ENCODE results near the gene ELMO1. TPM values are rescaled to one million over a fixed set of nuclear protein-coding genes. Genes with fewer than 3 reads are reported as not detected.
A peak's percentile ranks its signal among the peaks of the same experiment; 100 is the strongest.

ELMO1 gene
- total RNA-seq, 1 experiment from 2014 or later: 7.8 TPM

DNA sequence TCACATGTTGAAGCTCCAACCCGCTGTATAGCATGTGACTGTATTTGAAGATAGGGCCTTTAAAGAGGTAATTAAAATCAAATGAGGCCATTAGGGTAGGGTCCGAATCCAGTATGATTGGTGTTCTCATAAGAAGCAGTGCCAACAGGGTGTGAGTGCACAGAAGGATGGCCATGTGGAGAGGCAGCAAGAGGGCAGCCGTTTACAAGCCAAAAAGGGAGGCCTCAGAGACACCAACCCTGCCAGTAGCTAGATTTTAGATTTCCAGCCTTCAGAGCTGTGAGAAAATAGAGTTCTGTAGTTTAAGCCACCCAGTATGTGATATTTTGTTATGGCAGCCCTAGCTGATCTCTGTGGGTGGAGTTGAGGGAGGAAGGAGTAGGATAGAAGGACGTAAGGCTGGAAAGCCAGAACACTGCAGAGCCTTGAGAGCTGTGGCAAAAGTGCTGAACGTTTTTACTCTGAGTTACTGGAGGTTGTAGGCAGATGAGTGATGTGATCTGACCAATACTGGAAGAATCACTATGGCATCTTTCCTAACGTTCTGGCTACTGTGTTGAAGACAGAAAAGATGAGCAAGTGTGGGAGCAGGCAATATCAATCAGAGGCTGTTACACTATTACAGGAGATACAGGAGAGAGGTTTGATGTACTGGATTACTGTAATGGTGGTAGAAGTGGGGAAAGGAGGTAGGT is 334.9 kb downstream of the ELMO1 start:
- H3K18ac ChIP-seq (ENCODE audit: insufficient read length, low read depth, low read length): no peak overlapping the region
- no peaks in the 10 kb centered on the region for H3K79me2 ChIP-seq (ENCODE audit: insufficient read depth, low read length)
- Mint-ChIP-seq H3K9me3 (no peaks in the 10 kb centered on the region; a peak in 3 of 5 replicates), H3K27me3 (ENCODE audit: low read depth) (no peaks in the 10 kb centered on the region), H3K36me3 (ENCODE audit: insufficient read depth in 1 of 3, low read depth in 3 of 3) (peaks cover 0 to 8% (median 0%) of the 10 kb centered on the region in 3 experiments; a peak in 1 of 7 replicates), H3K4me3 (no peak overlapping the region), H3K4me1 (peaks cover 22 to 23% of the 10 kb centered on the region in 2 experiments), H3K27ac (0 out of 7 replicates have a peak overlapping the region, but pooled peaks of 1 of the 3 experiments have one; percentile 11)
- H4K91ac ChIP-seq (ENCODE audit: insufficient read length, low read depth, low read length): no peak overlapping the region
- H2BK12ac ChIP-seq (ENCODE audit: insufficient read length, low read depth, low read length): no peak overlapping the region
- H2AK5ac ChIP-seq (ENCODE audit: insufficient read length, low read length): no peak overlapping the region
- no peak overlapping the region for H3K4me2 ChIP-seq (ENCODE audit: insufficient read depth, insufficient read length, low read length)
- H3K4ac ChIP-seq (ENCODE audit: low read depth, low read length): no peak overlapping the region
- H3K9me3 ChIP-seq (ENCODE audit: control insufficient read depth, low read depth, low read length): no peaks in the 10 kb centered on the region
- no peak overlapping the region for H2BK120ac ChIP-seq (ENCODE audit: low read depth, low read length, poor library complexity, severe bottlenecking)
- H3K23me2 ChIP-seq (ENCODE audit: insufficient read length, low read depth, low read length, poor library complexity, severe bottlenecking): no peaks in the 10 kb centered on the region
- H3K4me1 ChIP-seq (ENCODE audit: insufficient read depth, low read length): peaks cover 8% of the 10 kb centered on the region; the same call in 1 of the 2 replicates
- no peak for TF ChIP-seq CTCF (conservative IDR thresholded peaks at IDR 0.05)
- H3K9ac ChIP-seq (ENCODE audit: extremely low read depth, insufficient read length, low read length): no peak overlapping the region
- H3K56ac ChIP-seq (ENCODE audit: insufficient read length, low read depth, low read length): no peak overlapping the region
- H2BK5ac ChIP-seq (ENCODE audit: insufficient read length, low read length): no peak overlapping the region
- H2BK20ac ChIP-seq (ENCODE audit: low read depth, low read length, poor library complexity, severe bottlenecking): no peak overlapping the region
- H2BK15ac ChIP-seq (ENCODE audit: low read depth, low read length): no peak overlapping the region
- no peaks in the 10 kb centered on the region for H4K20me1 ChIP-seq (ENCODE audit: control insufficient read depth, insufficient read depth, insufficient read length)
- H3K23ac ChIP-seq (ENCODE audit: insufficient read length, low read depth, low read length): no peak overlapping the region
- H3K27me3 ChIP-seq (ENCODE audit: insufficient read depth, low read length): no peaks in the 10 kb centered on the region
- H3K27ac ChIP-seq (ENCODE audit: insufficient read length, low read depth, low read length): no peak overlapping the region
- WGBS (ENCODE audit: extremely low coverage, insufficient read length, low lambda C conversion rate): no CpG with 5 or more reads among the region's 6 CpGs
- H4K5ac ChIP-seq (ENCODE audit: insufficient read length, low read depth, low read length): no peak overlapping the region
- no peak overlapping the region for H4K8ac ChIP-seq (replicated peaks; ENCODE audit: insufficient read length, low read depth, low read length)
- H3K79me1 ChIP-seq (ENCODE audit: insufficient read depth, low read depth, low read length, poor library complexity, severe bottlenecking): no peaks in the 10 kb centered on the region
- no peak for DNase-seq
- no peak overlapping the region for H3T11ph ChIP-seq (ENCODE audit: low read length)
- no peak overlapping the region for H2AFZ ChIP-seq (ENCODE audit: low read length)
- H3K14ac ChIP-seq (ENCODE audit: insufficient read depth, low read length): no peak overlapping the region
